HFFc6 (cell line): ENCODE data around the gene SAYSD1. TPM values are rescaled to one million over a fixed set of nuclear protein-coding genes. Genes with fewer than 3 reads are reported as not detected.

ENCODE experiments used
- DNase-seq: peaks from one replicate; pipeline ENCODE4 v3.0.0-alpha.2; 2018
- H3K27ac Mint-ChIP-seq: 2 replicates; pipeline ENCODE4 v1.8.0; 2020; ENCODE audit warnings: mild to moderate bottlenecking, mixed read lengths
- H3K27me3 Mint-ChIP-seq: 2 replicates; pipeline ENCODE4 v1.8.0; 2021; ENCODE audit warnings: mild to moderate bottlenecking, moderate library complexity, mixed read lengths; ENCODE audit not compliant: insufficient read depth
- H3K36me3 Mint-ChIP-seq: 2 replicates; pipeline ENCODE4 v1.8.0; 2021; ENCODE audit warnings: low read depth, mixed read lengths
- H3K4me1 Mint-ChIP-seq: 2 replicates; pipeline ENCODE4 v1.8.0; 2020; ENCODE audit warnings: low read depth, mixed read lengths
- H3K4me3 Mint-ChIP-seq: 2 replicates; pipeline ENCODE4 v1.8.0; 2020; ENCODE audit warnings: mild to moderate bottlenecking, moderate library complexity, mixed read lengths
- H3K9me3 Mint-ChIP-seq: 2 replicates; pipeline ENCODE4 v1.8.0; 2020; ENCODE audit warnings: mild to moderate bottlenecking, mixed read lengths
- total RNA-seq, 6 experiments: library from RNA; stranded (reverse); fragmentation: NEBNext Ultra II Directional; extraction: Animal tissue kit (Norgen Biotek cat#: 25700); gene quantifications; 2 replicates in 1 of 6; 3 replicates in 5 of 6; pipeline ENCODE4 v1.2.3, GENCODE V29; 2021
- TF ChIP-seq, protein P1 (sequence below): fragments of 200-600 bp; sonication (generic); IDR thresholded peaks from 2 replicates; pipeline ENCODE4 v1.5.0; 2021; ENCODE audit warnings: antibody characterized with exemption, mild to moderate bottlenecking

SAYSD1 gene
- total RNA-seq, 6 experiments from 2014 or later = 6.0 to 8.2 (median 7.5) TPM

DNA sequence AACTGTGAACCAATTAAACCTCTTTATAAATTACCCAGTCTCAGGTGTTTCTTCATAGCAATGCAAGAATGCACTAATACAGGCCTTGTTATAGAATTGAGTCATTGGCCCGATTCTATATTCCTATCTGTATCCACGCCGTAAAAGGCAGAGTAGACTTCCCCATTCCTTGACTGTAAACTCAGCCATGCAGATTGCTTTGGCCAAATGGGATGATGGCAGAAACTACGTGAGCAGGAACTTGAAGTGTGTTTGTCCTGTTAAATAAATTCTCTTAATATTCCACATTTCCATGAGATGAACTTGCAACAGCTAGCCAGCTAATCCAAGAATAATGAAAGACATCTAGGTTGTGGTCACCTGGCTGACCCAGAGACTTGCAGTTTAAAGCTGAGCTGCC lies 3.9 kb upstream of the SAYSD1 start:
- TF ChIP-seq, protein P1, sequence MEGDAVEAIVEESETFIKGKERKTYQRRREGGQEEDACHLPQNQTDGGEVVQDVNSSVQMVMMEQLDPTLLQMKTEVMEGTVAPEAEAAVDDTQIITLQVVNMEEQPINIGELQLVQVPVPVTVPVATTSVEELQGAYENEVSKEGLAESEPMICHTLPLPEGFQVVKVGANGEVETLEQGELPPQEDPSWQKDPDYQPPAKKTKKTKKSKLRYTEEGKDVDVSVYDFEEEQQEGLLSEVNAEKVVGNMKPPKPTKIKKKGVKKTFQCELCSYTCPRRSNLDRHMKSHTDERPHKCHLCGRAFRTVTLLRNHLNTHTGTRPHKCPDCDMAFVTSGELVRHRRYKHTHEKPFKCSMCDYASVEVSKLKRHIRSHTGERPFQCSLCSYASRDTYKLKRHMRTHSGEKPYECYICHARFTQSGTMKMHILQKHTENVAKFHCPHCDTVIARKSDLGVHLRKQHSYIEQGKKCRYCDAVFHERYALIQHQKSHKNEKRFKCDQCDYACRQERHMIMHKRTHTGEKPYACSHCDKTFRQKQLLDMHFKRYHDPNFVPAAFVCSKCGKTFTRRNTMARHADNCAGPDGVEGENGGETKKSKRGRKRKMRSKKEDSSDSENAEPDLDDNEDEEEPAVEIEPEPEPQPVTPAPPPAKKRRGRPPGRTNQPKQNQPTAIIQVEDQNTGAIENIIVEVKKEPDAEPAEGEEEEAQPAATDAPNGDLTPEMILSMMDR = no peak
- H3K4me1 Mint-ChIP-seq = peaks cover 12% of the 10 kb centered on the region
- no peaks in the 10 kb centered on the region for H3K9me3 Mint-ChIP-seq
- no peak overlapping the region for H3K27ac Mint-ChIP-seq
- no peaks in the 10 kb centered on the region for H3K36me3 Mint-ChIP-seq
- DNase-seq = no peak
- H3K27me3 Mint-ChIP-seq = no peaks in the 10 kb centered on the region; the same call in 1 of the 2 replicates
- no peak overlapping the region for H3K4me3 Mint-ChIP-seq

DNA sequence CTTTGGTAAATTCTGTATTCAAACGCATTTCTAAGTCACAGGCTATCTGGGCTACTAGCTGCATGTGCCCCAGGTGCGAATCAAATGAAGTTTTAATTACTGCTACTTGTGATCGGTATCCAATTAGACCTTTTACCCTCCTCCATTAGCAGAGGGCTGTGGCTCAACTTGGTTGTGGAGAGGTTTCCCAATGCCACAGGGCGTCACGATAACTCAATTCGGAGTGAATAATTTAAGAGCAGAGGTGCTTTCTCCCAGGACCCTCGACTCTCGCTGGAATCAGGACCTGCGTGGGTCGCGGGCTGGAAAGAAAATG lies 640 bp downstream of the SAYSD1 start:
- H3K27ac Mint-ChIP-seq = peak overlapping the region; percentile 88
- DNase-seq = no peak
- H3K9me3 Mint-ChIP-seq = no peaks in the 10 kb centered on the region
- no peaks in the 10 kb centered on the region; the same call in 1 of the 2 replicates for H3K36me3 Mint-ChIP-seq
- TF ChIP-seq, protein P1 = no peak
- H3K27me3 Mint-ChIP-seq = no peaks in the 10 kb centered on the region
- H3K4me3 Mint-ChIP-seq = peak overlapping the region; percentile 93
- peaks cover 19% of the 10 kb centered on the region for H3K4me1 Mint-ChIP-seq

DNA sequence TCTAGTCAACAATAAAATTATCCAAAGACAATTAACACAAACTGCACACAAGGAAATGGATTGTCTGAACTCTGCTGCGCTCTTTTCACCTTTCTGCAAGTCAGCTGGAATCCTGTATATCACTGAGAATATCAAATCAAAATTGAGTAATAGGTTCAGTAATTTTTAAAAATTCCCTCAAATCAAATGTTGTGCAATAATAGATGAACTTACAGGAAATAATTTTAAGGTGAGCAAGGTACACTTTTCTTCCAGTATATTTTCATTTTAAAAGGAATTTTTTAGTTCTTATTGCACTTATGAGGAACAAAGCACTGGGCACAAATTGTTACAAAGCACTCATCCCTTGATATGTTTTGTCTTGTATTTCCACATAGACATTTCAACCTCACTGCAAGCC lies 1.2 kb downstream of the SAYSD1 start:
- no peak overlapping the region for H3K27ac Mint-ChIP-seq

DNA sequence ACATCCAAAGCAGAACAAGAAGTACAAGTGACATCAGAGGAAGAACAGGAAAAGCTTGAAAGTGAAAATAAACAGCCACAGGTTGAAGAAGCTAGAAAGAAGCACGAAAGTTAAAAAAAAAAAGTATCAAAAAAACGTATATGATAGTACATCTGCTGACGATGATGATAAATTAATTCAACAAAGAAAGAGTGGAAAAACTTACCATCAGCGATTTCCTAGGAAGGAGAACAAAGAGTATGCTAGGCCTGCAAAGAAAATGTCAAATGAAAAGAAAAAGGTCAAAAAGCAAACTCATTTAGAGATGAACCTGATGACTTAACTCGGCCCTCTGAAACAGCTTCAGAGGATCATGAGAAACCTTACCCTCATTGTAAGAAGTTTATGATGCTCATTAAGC lies 3.7 kb downstream of the SAYSD1 start:
- DNase-seq = no peak
- no peak overlapping the region for H3K4me3 Mint-ChIP-seq
- TF ChIP-seq, protein P1 = no peak
- peaks cover 19% of the 10 kb centered on the region for H3K4me1 Mint-ChIP-seq
- H3K27ac Mint-ChIP-seq = no peak overlapping the region
- H3K9me3 Mint-ChIP-seq = no peaks in the 10 kb centered on the region
- H3K27me3 Mint-ChIP-seq = peaks cover 2% of the 10 kb centered on the region
- no peaks in the 10 kb centered on the region; the same call in 1 of the 2 replicates for H3K36me3 Mint-ChIP-seq

More for the DNA sequence above, 1.2 kb downstream of the SAYSD1 start:
- Mint-ChIP-seq H3K36me3 (no peaks in the 10 kb centered on the region; the same call in 1 of the 2 replicates), H3K4me1 (peaks cover 19% of the 10 kb centered on the region), H3K27me3 (no peaks in the 10 kb centered on the region), H3K9me3 (no peaks in the 10 kb centered on the region), H3K4me3 (peak overlapping the region; percentile 93)
- DNase-seq = no peak
- TF ChIP-seq, protein P1 = no peak

DNA sequence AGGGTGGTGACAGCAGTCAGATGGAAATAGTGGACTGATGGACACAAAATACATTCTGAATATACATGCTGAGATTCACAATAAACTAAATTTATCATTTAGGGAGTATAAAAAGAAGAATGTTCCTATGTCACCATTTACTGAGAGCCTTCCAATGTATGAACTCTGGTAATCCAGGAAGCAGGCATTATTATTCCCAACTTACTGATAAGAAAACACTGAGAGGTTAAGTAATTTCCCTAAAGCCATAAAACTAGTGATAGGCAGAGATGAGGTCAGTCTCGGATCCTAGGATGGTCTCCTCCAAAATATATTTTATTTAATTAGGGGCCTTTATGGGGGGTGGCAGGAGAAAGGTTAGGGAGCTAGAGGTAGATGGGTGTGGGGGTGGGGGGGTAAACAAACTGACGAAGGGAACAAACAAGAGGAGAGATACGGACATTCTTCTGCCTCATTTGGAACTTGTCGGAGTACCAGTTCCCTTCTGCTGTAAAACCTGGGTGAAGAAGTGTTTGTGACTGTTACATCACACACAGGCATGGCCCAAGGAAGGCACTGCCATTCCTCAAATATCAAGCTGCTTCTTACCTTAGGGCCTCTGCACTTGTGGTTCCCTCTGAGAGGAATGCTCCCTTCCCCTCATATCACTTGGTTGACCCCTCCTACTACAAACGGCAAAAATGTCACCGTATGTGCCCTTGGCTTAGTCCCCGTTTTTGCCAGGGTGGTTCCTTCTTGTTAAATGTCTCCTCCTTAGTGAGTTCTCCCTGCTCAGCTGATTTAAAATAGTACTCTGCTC lies 6.7 kb downstream of the SAYSD1 start:
- Mint-ChIP-seq H3K9me3 (no peaks in the 10 kb centered on the region), H3K27ac (no peak overlapping the region), H3K36me3 (no peaks in the 10 kb centered on the region; the same call in 1 of the 2 replicates), H3K4me3 (no peak overlapping the region), H3K4me1 (no peaks in the 10 kb centered on the region; the same call in 1 of the 2 replicates), H3K27me3 (peaks cover 2% of the 10 kb centered on the region)
- TF ChIP-seq, protein P1 = no peak
- no peak for DNase-seq
